ENCODE data around the gene DNASE1L2. TPM values are rescaled to one million over a fixed set of nuclear protein-coding genes. Genes with fewer than 3 reads are reported as not detected.

Gene DNASE1L2
- 0.21 TPM for total RNA-seq

- H3K4me1 ChIP-seq (ENCODE audit: insufficient read depth, low read length) = no peaks in the 10 kb centered on the region
- no peaks in the 10 kb centered on the region for H3K9me3 ChIP-seq (ENCODE audit: low read depth, low read length)
- H3K27me3 ChIP-seq (ENCODE audit: insufficient read depth, low read length) = no peaks in the 10 kb centered on the region
- no peak within 1 kb of the TSS for H3K4me3 ChIP-seq (ENCODE audit: low read length)
Measured at GRCh38 chr16:2236337-2237101, at the start of gene DNASE1L2. DNASE1L2 (plus strand) TSS chr16:2236444; CDS start chr16:2236817, 373 bp downstream.

- Histone ChIP-seq H3K9me3 (ENCODE audit: low read depth, low read length) (no peaks in the 10 kb centered on the region), H3K4me1 (ENCODE audit: insufficient read depth, low read length) (no peaks in the 10 kb centered on the region), H3K27me3 (ENCODE audit: insufficient read depth, low read length) (no peaks in the 10 kb centered on the region), H3K4me3 (ENCODE audit: low read length) (no peak overlapping the region)
Measured at GRCh38 chr16:2186505-2186904, 49.7 kb upstream of the DNASE1L2 start.

- H3K4me1 ChIP-seq (ENCODE audit: insufficient read depth, low read length) = no peaks in the 10 kb centered on the region
- no peaks in the 10 kb centered on the region for H3K9me3 ChIP-seq (ENCODE audit: low read depth, low read length)
- no peaks in the 10 kb centered on the region for H3K27me3 ChIP-seq (ENCODE audit: insufficient read depth, low read length)
- H3K4me3 ChIP-seq (ENCODE audit: low read length) = no peak overlapping the region
Measured at GRCh38 chr16:2187212-2187611, 49.0 kb upstream of the DNASE1L2 start.

- Histone ChIP-seq H3K4me3 (ENCODE audit: low read length) (no peak overlapping the region), H3K27me3 (ENCODE audit: insufficient read depth, low read length) (no peaks in the 10 kb centered on the region), H3K9me3 (ENCODE audit: low read depth, low read length) (no peaks in the 10 kb centered on the region), H3K4me1 (ENCODE audit: insufficient read depth, low read length) (no peaks in the 10 kb centered on the region)
Measured at GRCh38 chr16:2188395-2188794, 47.8 kb upstream of the DNASE1L2 start.

GRCh38 chr16:2189252-2189893 is 46.9 kb upstream of the DNASE1L2 start:
- Histone ChIP-seq H3K27me3 (ENCODE audit: insufficient read depth, low read length) (no peaks in the 10 kb centered on the region), H3K9me3 (ENCODE audit: low read depth, low read length) (no peaks in the 10 kb centered on the region), H3K4me1 (ENCODE audit: insufficient read depth, low read length) (no peaks in the 10 kb centered on the region), H3K4me3 (ENCODE audit: low read length) (no peak overlapping the region)

GRCh38 chr16:2190002-2190658 is 46.1 kb upstream of the DNASE1L2 start:
- peaks cover 6% of the 10 kb centered on the region for H3K27me3 ChIP-seq (ENCODE audit: insufficient read depth, low read length)
- peaks cover 3% of the 10 kb centered on the region for H3K4me1 ChIP-seq (ENCODE audit: insufficient read depth, low read length)
- no peak overlapping the region for H3K4me3 ChIP-seq (ENCODE audit: low read length)
- H3K9me3 ChIP-seq (ENCODE audit: low read depth, low read length) = no peaks in the 10 kb centered on the region

- H3K4me1 ChIP-seq (ENCODE audit: insufficient read depth, low read length) = peaks cover 10% of the 10 kb centered on the region
Measured at GRCh38 chr16:2190659-2191445, 45.4 kb upstream of the DNASE1L2 start.

GRCh38 chr16:2191446-2191706 is 44.9 kb upstream of the DNASE1L2 start:
- Histone ChIP-seq H3K27me3 (ENCODE audit: insufficient read depth, low read length) (peaks cover 14% of the 10 kb centered on the region), H3K4me3 (ENCODE audit: low read length) (no peak overlapping the region), H3K4me1 (ENCODE audit: insufficient read depth, low read length) (peaks cover 11% of the 10 kb centered on the region), H3K9me3 (ENCODE audit: low read depth, low read length) (no peaks in the 10 kb centered on the region)

More at GRCh38 chr16:2190659-2191445, 45.4 kb upstream of the DNASE1L2 start:
- Histone ChIP-seq H3K27me3 (ENCODE audit: insufficient read depth, low read length) (peaks cover 13% of the 10 kb centered on the region), H3K4me3 (ENCODE audit: low read length) (no peak overlapping the region), H3K9me3 (ENCODE audit: low read depth, low read length) (no peaks in the 10 kb centered on the region)

GRCh38 chr16:2194166-2194834 is 41.9 kb upstream of the DNASE1L2 start:
- peaks cover 33% of the 10 kb centered on the region for H3K27me3 ChIP-seq (ENCODE audit: insufficient read depth, low read length)
- H3K4me1 ChIP-seq (ENCODE audit: insufficient read depth, low read length) = peaks cover 11% of the 10 kb centered on the region
- H3K9me3 ChIP-seq (ENCODE audit: low read depth, low read length) = no peaks in the 10 kb centered on the region
- no peak overlapping the region for H3K4me3 ChIP-seq (ENCODE audit: low read length)

GRCh38 chr16:2194852-2195321 is 41.4 kb upstream of the DNASE1L2 start:
- Histone ChIP-seq H3K4me1 (ENCODE audit: insufficient read depth, low read length) (peaks cover 11% of the 10 kb centered on the region), H3K9me3 (ENCODE audit: low read depth, low read length) (no peaks in the 10 kb centered on the region), H3K4me3 (ENCODE audit: low read length) (no peak overlapping the region), H3K27me3 (ENCODE audit: insufficient read depth, low read length) (peaks cover 33% of the 10 kb centered on the region)

GRCh38 chr16:2195322-2196161 is 40.7 kb upstream of the DNASE1L2 start:
- Histone ChIP-seq H3K27me3 (ENCODE audit: insufficient read depth, low read length) (peaks cover 33% of the 10 kb centered on the region), H3K4me3 (ENCODE audit: low read length) (no peak overlapping the region), H3K4me1 (ENCODE audit: insufficient read depth, low read length) (peaks cover 11% of the 10 kb centered on the region), H3K9me3 (ENCODE audit: low read depth, low read length) (no peaks in the 10 kb centered on the region)

- Histone ChIP-seq H3K4me1 (ENCODE audit: insufficient read depth, low read length) (peaks cover 11% of the 10 kb centered on the region), H3K4me3 (ENCODE audit: low read length) (no peak within 1 kb of the TSS), H3K9me3 (ENCODE audit: low read depth, low read length) (no peaks in the 10 kb centered on the region), H3K27me3 (ENCODE audit: insufficient read depth, low read length) (peaks cover 33% of the 10 kb centered on the region)
Measured at GRCh38 chr16:2196162-2196980, 39.9 kb upstream of the DNASE1L2 start, which contains the start of gene CASKIN1. CASKIN1 (minus strand) TSS chr16:2196605; CDS start chr16:2196432, 173 bp downstream.

- H3K4me3 ChIP-seq (ENCODE audit: low read length) = no peak overlapping the region
- no peaks in the 10 kb centered on the region for H3K9me3 ChIP-seq (ENCODE audit: low read depth, low read length)
- peaks cover 11% of the 10 kb centered on the region for H3K4me1 ChIP-seq (ENCODE audit: insufficient read depth, low read length)
- peaks cover 33% of the 10 kb centered on the region for H3K27me3 ChIP-seq (ENCODE audit: insufficient read depth, low read length)
Measured at GRCh38 chr16:2196981-2197511, 39.2 kb upstream of the DNASE1L2 start.
